B cell (primary cell): ENCODE data around the gene DPYD. TPM values are rescaled to one million over a fixed set of nuclear protein-coding genes. Genes with fewer than 3 reads are reported as not detected.

ENCODE experiments used
- ATAC-seq: fragments of 200-7000 bp; cut with Tn5 transposase; one replicate; pipeline ENCODE4 v1.10.0; 2021; ENCODE audit warnings: low read depth, mild to moderate bottlenecking, moderate number of reproducible peaks, moderate library complexity
- CTCF ChIA-PET: fragments of 350-600 bp; sonication (Branson Sonifier 250); formaldehyde crosslinking; loops from one replicate; lab custom pipeline; 2021; ENCODE audit warnings: antibody characterized with exemption, inconsistent platforms; lab: Charles Lee
- POLR2A ChIA-PET: fragments of 350-600 bp; sonication (Branson Sonifier 250); formaldehyde crosslinking; loops from one replicate; lab custom pipeline; 2021; ENCODE audit warnings: antibody characterized with exemption; lab: Charles Lee
- DNase-seq: peaks from one replicate; pipeline ENCODE4 v3.0.0; 2013
- H2AFZ ChIP-seq: 2 replicates; pipeline ENCODE4 v1.6.1; 2012; ENCODE audit warnings: mild to moderate bottlenecking, low read depth, low read length; ENCODE audit not compliant: insufficient read depth, poor library complexity, severe bottlenecking
- H3K27ac ChIP-seq, 2 donors: 1 replicate in 1 of 2; 2 replicates in 1 of 2; pipeline ENCODE4 v1.5.1; 2012 to 2013; ENCODE audit warnings: low read length in 2 of 2, mild to moderate bottlenecking in 2 of 2, moderate library complexity in 1 of 2
- H3K27me3 ChIP-seq, 4 experiments: fragments of 200-600 bp in 1 of 4; sonication (generic) in 1 of 4; replicated peaks in 1 of 4; 1 replicate in 2 of 4; 2 replicates in 2 of 4; pipeline versions ENCODE4 v1.6.1 to v1.7.0; 2013 to 2016; ENCODE audit warnings: low read length in 3 of 4, mild to moderate bottlenecking in 2 of 4, mixed read lengths in 1 of 4, moderate library complexity in 1 of 4; ENCODE audit not compliant: insufficient read depth in 4 of 4, control insufficient read depth in 3 of 4; ENCODE audit errors: control extremely low read depth in 1 of 4
- H3K36me3 ChIP-seq, 2 experiments: replicated peaks in 1 of 2; 1 replicate in 1 of 2; 2 replicates in 1 of 2; pipeline versions ENCODE4 v1.6.1 to v1.7.1; 2013; ENCODE audit warnings: low read length in 1 of 2; ENCODE audit not compliant: insufficient read depth in 2 of 2, control insufficient read depth in 1 of 2; ENCODE audit errors: control extremely low read depth in 1 of 2, extremely low read depth in 1 of 2
- H3K4me1 ChIP-seq, 2 donors: fragments of 200-600 bp in 1 of 2; sonication (generic) in 1 of 2; 1 replicate in 1 of 2; 2 replicates in 1 of 2; pipeline versions ENCODE4 v1.5.1 to v1.6.1; 2013 to 2017; ENCODE audit warnings: low read length in 2 of 2; ENCODE audit not compliant: control insufficient read depth in 2 of 2, insufficient read depth in 2 of 2
- H3K4me2 ChIP-seq: replicated peaks from 2 replicates; pipeline ENCODE3; 2012; ENCODE audit warnings: mild to moderate bottlenecking, low read depth, low read length; ENCODE audit not compliant: poor library complexity, severe bottlenecking
- H3K4me3 ChIP-seq, 5 experiments: fragments of 200-600 bp in 1 of 5; sonication (generic) in 1 of 5; 1 replicate in 3 of 5; 2 replicates in 2 of 5; pipeline versions ENCODE4 v1.5.1 to v1.7.0; 2011 to 2016; ENCODE audit warnings: low read length in 4 of 5, mild to moderate bottlenecking in 4 of 5, low read depth in 2 of 5, control low read depth in 1 of 5, moderate library complexity in 1 of 5; ENCODE audit not compliant: insufficient read depth in 1 of 5; ENCODE audit errors: control extremely low read depth in 1 of 5, extremely low read depth in 1 of 5
- H3K79me2 ChIP-seq: fragments of 200-600 bp; sonication (generic); one replicate; pipeline ENCODE4 v1.6.0; 2016; ENCODE audit warnings: low read length; ENCODE audit not compliant: control insufficient read depth, insufficient read depth
- H3K9ac ChIP-seq: fragments of 200-600 bp; sonication (generic); 2 replicates; pipeline ENCODE4 v1.6.1; 2017; ENCODE audit warnings: mild to moderate bottlenecking, low read length, moderate library complexity
- H3K9me3 ChIP-seq, 3 donors: one replicate each; pipeline versions ENCODE4 v1.6.1 to v1.7.1; 2013; ENCODE audit warnings: low read length in 2 of 3; ENCODE audit not compliant: control insufficient read depth in 2 of 3, insufficient read depth in 1 of 3; ENCODE audit errors: control extremely low read depth in 1 of 3
- H4K20me1 ChIP-seq: 2 replicates; pipeline ENCODE4 v1.6.0; 2012; ENCODE audit warnings: mild to moderate bottlenecking, low read length; ENCODE audit not compliant: insufficient read depth, control insufficient read depth, poor library complexity, severe bottlenecking
- H3K27ac Mint-ChIP-seq: one replicate; pipeline ENCODE4 v1.8.0; 2021; ENCODE audit warnings: mixed read lengths
- H3K27me3 Mint-ChIP-seq: one replicate; pipeline ENCODE4 v1.8.0; 2021; ENCODE audit warnings: mixed read lengths
- H3K4me1 Mint-ChIP-seq: one replicate; pipeline ENCODE4 v1.8.0; 2021; ENCODE audit warnings: mixed read lengths
- H3K4me3 Mint-ChIP-seq: one replicate; pipeline ENCODE4 v1.8.0; 2021; ENCODE audit warnings: mixed read lengths
- H3K9me3 Mint-ChIP-seq: one replicate; pipeline ENCODE4 v1.8.0; 2022; ENCODE audit warnings: mixed read lengths; ENCODE audit not compliant: insufficient read depth
- EZH2 ChIP-seq: IDR thresholded peaks from 2 replicates; pipeline ENCODE4 v1.6.1; 2012; ENCODE audit warnings: borderline replicate concordance, low read depth, mild to moderate bottlenecking, moderate library complexity, low read length; ENCODE audit not compliant: insufficient read depth, poor library complexity, severe bottlenecking
- WGBS: methylation state at CpG from one replicate; pipeline ENCODE4 v1.1.5; 2013; ENCODE audit warnings: missing lambda C conversion rate; ENCODE audit not compliant: insufficient coverage; 5-methylcytosine and 5-hydroxymethylcytosine counted together
- intact Hi-C: fragments of 100-400 bp; cut with micrococcal nuclease; formaldehyde crosslinking; loops from one replicate; pipeline ENCODE4 v1.10.0; 2022
- polyA plus RNA-seq: library from polyadenylated mRNA; depleted of rRNA; stranded (reverse); fragments of >200 nt; gene quantifications from 2 replicates; pipeline ENCODE4 v1.2.3, GENCODE V29; 2012
- total RNA-seq, 2 donors: library from RNA; stranded (reverse); fragments of 120-200 nt in 1 of 2; gene quantifications; 1 replicate in 1 of 2; 2 replicates in 1 of 2; pipeline versions ENCODE4 v1.2.3 to v1.2.4, GENCODE V29; 2013 to 2022
- TF ChIP-seq, protein P1 (sequence below): fragments of 200-600 bp; IDR thresholded peaks from one replicate; pipeline ENCODE4 v1.8.0; 2022; ENCODE audit warnings: antibody characterized with exemption, mild to moderate bottlenecking

The DPYD gene
- total and polyA plus RNA-seq, 2 donors (not counting 1 experiment from before 2014, with no cell fraction given), result 4.2 to 19.0 TPM

DNA sequence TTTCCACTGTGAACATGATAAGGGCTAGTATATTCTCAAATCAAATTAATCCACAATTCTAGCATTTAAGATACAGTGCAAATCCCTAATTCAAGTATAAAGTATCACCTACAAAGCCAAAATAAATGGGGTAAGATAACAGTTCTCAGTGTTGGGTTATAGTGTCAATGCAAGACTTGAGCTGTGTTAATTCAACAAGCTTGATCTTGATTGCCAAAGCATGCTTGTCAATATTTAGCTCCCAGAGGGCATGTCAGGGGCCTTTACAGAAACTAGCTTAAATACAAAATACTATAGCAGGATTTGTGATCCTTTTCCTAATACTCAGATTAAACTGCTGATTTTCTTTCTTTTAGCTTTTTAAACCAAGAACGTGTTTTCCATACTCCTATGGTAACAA, 658.0 kb downstream of the DPYD start:
- WGBS, result no CpG with 5 or more reads among the region's 1 CpG

DNA sequence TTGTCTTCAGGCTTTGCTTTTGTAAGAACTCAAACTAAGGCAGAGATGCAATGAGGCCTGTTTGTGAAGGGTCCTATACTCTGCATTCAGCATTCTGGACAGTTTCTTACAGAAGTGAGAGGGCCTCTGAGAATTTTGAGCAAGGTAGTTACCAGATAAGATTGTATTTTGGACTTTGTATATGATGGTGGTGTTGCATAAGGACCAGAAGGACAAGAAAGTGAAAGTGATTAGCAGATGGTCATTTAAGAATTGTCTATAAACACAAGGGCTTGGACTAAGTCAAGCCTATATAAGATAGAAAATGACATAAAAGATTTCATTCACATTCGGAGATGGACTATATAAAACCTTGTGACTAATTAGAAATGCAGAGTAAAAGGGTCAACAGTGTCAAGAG, 662.2 kb downstream of the DPYD start:
- H3K9me3 Mint-ChIP-seq, result no peaks in the 10 kb centered on the region
- no peak for ATAC-seq
- H3K27ac Mint-ChIP-seq, result no peak overlapping the region
- Histone ChIP-seq H3K4me1 (no peaks in the 10 kb centered on the region), H2AFZ (no peak overlapping the region), H3K4me2 (no peak overlapping the region), H3K79me2 (no peaks in the 10 kb centered on the region), H3K9ac (no peak overlapping the region), H3K9me3 (no peaks in the 10 kb centered on the region), H3K4me3 (no peak overlapping the region), H3K27me3 (no peaks in the 10 kb centered on the region), H4K20me1 (no peaks in the 10 kb centered on the region), H3K36me3 (no peaks in the 10 kb centered on the region), H3K27ac (no peak overlapping the region)
- TF ChIP-seq, protein P1, sequence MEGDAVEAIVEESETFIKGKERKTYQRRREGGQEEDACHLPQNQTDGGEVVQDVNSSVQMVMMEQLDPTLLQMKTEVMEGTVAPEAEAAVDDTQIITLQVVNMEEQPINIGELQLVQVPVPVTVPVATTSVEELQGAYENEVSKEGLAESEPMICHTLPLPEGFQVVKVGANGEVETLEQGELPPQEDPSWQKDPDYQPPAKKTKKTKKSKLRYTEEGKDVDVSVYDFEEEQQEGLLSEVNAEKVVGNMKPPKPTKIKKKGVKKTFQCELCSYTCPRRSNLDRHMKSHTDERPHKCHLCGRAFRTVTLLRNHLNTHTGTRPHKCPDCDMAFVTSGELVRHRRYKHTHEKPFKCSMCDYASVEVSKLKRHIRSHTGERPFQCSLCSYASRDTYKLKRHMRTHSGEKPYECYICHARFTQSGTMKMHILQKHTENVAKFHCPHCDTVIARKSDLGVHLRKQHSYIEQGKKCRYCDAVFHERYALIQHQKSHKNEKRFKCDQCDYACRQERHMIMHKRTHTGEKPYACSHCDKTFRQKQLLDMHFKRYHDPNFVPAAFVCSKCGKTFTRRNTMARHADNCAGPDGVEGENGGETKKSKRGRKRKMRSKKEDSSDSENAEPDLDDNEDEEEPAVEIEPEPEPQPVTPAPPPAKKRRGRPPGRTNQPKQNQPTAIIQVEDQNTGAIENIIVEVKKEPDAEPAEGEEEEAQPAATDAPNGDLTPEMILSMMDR, result no peak
- TF ChIP-seq EZH2, result no peak
- WGBS, result no CpG with 5 or more reads among the region's 1 CpG
- H3K4me1 Mint-ChIP-seq, result no peaks in the 10 kb centered on the region
- ChIA-PET POLR2A (no interaction called here), CTCF (no interaction called here)
- H3K27me3 Mint-ChIP-seq, result no peaks in the 10 kb centered on the region
- no peak for DNase-seq
- no peak overlapping the region for H3K4me3 Mint-ChIP-seq
- intact Hi-C loops, result no loop called here

More for the DNA sequence above, 658.0 kb downstream of the DPYD start:
- H3K4me3 Mint-ChIP-seq, result no peak overlapping the region
- intact Hi-C loops, result no loop called here
- ATAC-seq (no peak), DNase-seq (no peak)
- CTCF ChIA-PET, result interaction anchor here (0.7 kb wide), 1 partner anchor 21 kb away, joined by 3 read pairs; no protein-coding TSS in a partner anchor
- Histone ChIP-seq H3K27me3 (no peaks in the 10 kb centered on the region), H3K4me1 (no peaks in the 10 kb centered on the region), H3K4me3 (no peak overlapping the region), H3K27ac (no peak overlapping the region), H3K36me3 (no peaks in the 10 kb centered on the region), H4K20me1 (no peaks in the 10 kb centered on the region), H2AFZ (no peak overlapping the region), H3K4me2 (no peak overlapping the region), H3K79me2 (no peaks in the 10 kb centered on the region), H3K9ac (no peak overlapping the region), H3K9me3 (peaks cover 0 to 3% (median 0%) of the 10 kb centered on the region in 3 donors)
- no peaks in the 10 kb centered on the region for H3K9me3 Mint-ChIP-seq
- no peak for TF ChIP-seq EZH2
- TF ChIP-seq, protein P1, result no peak
- POLR2A ChIA-PET, result no interaction called here
- H3K4me1 Mint-ChIP-seq, result no peaks in the 10 kb centered on the region
- no peaks in the 10 kb centered on the region for H3K27me3 Mint-ChIP-seq
- no peak overlapping the region for H3K27ac Mint-ChIP-seq
